K562 (cell line): ENCODE data around the gene CTAGE1. TPM values are rescaled to one million over a fixed set of nuclear protein-coding genes. Genes with fewer than 3 reads are reported as not detected.

ENCODE experiments used
- BCL6 ChIP-seq: fragments of 250-450 bp; sonication (Bioruptor Pico); IDR thresholded peaks from 2 replicates; pipeline ENCODE4 v1.4.0; 2020
- CBFB ChIP-seq: sonication (generic); formaldehyde crosslinking; IDR thresholded peaks from 2 replicates; pipeline ENCODE4 v1.4.0; 2020; ENCODE audit warnings: mild to moderate bottlenecking, missing genetic modification reagents
- CC2D1A ChIP-seq: fragments of 450-650 bp; IDR thresholded peaks from 2 replicates; pipeline ENCODE4 v1.6.1; 2017; ENCODE audit warnings: mild to moderate bottlenecking
- COPS2 ChIP-seq: fragments of 450-650 bp; conservative IDR thresholded peaks from 2 replicates; pipeline ENCODE4 v1.6.1; 2016; ENCODE audit warnings: mild to moderate bottlenecking, moderate library complexity
- CREBBP ChIP-seq: IDR thresholded peaks from one replicate; pipeline ENCODE4 v1.6.1; 2012; ENCODE audit warnings: low read depth, mild to moderate bottlenecking, control low read depth, inconsistent platforms, low read length
- CXXC5 ChIP-seq: fragments of 250-450 bp; sonication (Bioruptor Pico); IDR thresholded peaks from 2 replicates; pipeline ENCODE4 v1.8.0; 2022; ENCODE audit warnings: inconsistent platforms, mild to moderate bottlenecking, moderate library complexity
- DDX20 ChIP-seq: fragments of 450-650 bp; IDR thresholded peaks from 2 replicates; pipeline ENCODE4 v1.6.1; 2016; ENCODE audit warnings: missing genetic modification characterization, low read depth, mild to moderate bottlenecking, missing compliant biosample characterization, moderate library complexity
- DMBX1 ChIP-seq: fragments of 250-450 bp; sonication (Bioruptor Pico); IDR thresholded peaks from 2 replicates; pipeline ENCODE4 v1.8.0; 2022; ENCODE audit warnings: inconsistent platforms, mild to moderate bottlenecking, moderate library complexity, borderline replicate concordance
- FOS ChIP-seq: IDR thresholded peaks from 3 replicates; pipeline ENCODE4 v1.6.1; 2011; ENCODE audit not compliant: insufficient read length; ENCODE audit errors: extremely low read depth
- FOXM1 ChIP-seq, 2 experiments: fragments of 450-650 bp in 1 of 2; sonication (generic) in 1 of 2; formaldehyde crosslinking in 1 of 2; IDR thresholded peaks; 2 replicates each; pipeline versions ENCODE4 v1.6.1 to v1.9.0; 2017 to 2022; ENCODE audit warnings: low read depth in 2 of 2, mild to moderate bottlenecking in 2 of 2, missing genetic modification reagents in 1 of 2, moderate library complexity in 1 of 2
- GABPA ChIP-seq: fragments of 200-800 bp; sonication (Bioruptor generic); conservative IDR thresholded peaks from 2 replicates; pipeline ENCODE4 v1.6.1; 2016; ENCODE audit warnings: low read depth, missing genetic modification characterization, missing compliant biosample characterization
- KAT7 ChIP-seq: sonication (generic); formaldehyde crosslinking; IDR thresholded peaks from 2 replicates; pipeline ENCODE4 v1.8.0; 2022; ENCODE audit warnings: missing genetic modification reagents, mild to moderate bottlenecking, borderline replicate concordance
- MTA3 ChIP-seq: fragments of 450-650 bp; formaldehyde crosslinking; IDR thresholded peaks from 2 replicates; pipeline ENCODE4 v1.6.1; 2017; ENCODE audit warnings: mild to moderate bottlenecking, borderline replicate concordance
- RAD21 ChIP-seq, 2 experiments: fragments of 250-450 bp in 1 of 2; fragments of 450-650 bp in 1 of 2; sonication (Bioruptor Pico) in 1 of 2; formaldehyde crosslinking in 1 of 2; IDR thresholded peaks in 1 of 2; conservative IDR thresholded peaks in 1 of 2; 2 replicates each; pipeline versions ENCODE4 v1.4.0 to v1.8.0; 2020 to 2022; ENCODE audit warnings: mild to moderate bottlenecking in 2 of 2, moderate library complexity in 1 of 2
- RBM25 ChIP-seq: fragments of 200-400 bp; formaldehyde crosslinking; IDR thresholded peaks from 2 replicates; pipeline ENCODE4 v1.6.1; 2018; ENCODE audit warnings: low read length, low read depth, moderate library complexity; ENCODE audit not compliant: severe bottlenecking
- SMARCA4 ChIP-seq: fragments of 450-650 bp; IDR thresholded peaks from 2 replicates; pipeline ENCODE4 v1.6.1; 2016
- SMARCC2 ChIP-seq: fragments of 450-650 bp; IDR thresholded peaks from 2 replicates; pipeline ENCODE4 v1.6.1; 2017; ENCODE audit warnings: antibody characterized with exemption, moderate library complexity, mild to moderate bottlenecking, low read depth
- SRSF7 ChIP-seq: fragments of 200-400 bp; formaldehyde crosslinking; optimal IDR thresholded peaks from 2 replicates; pipeline ENCODE3; 2017; ENCODE audit warnings: mild to moderate bottlenecking, low read depth, low read length
- STAT5B ChIP-seq: fragments of 250-450 bp; sonication (Bioruptor Pico); IDR thresholded peaks from 2 replicates; pipeline ENCODE4 v1.8.0; 2021; ENCODE audit warnings: mild to moderate bottlenecking, inconsistent platforms
- TBP ChIP-seq: optimal IDR thresholded peaks from 2 replicates; pipeline ENCODE3; 2011; ENCODE audit warnings: low read depth, low read length, improper control_type of control experiment
- U2AF2 ChIP-seq: fragments of 200-400 bp; formaldehyde crosslinking; optimal IDR thresholded peaks from 2 replicates; pipeline ENCODE3; 2017; ENCODE audit warnings: low read depth, mild to moderate bottlenecking, low read length
- ZNF121 ChIP-seq: sonication (generic); formaldehyde crosslinking; conservative IDR thresholded peaks from 2 replicates; pipeline ENCODE4 v1.8.0; 2022; ENCODE audit warnings: missing genetic modification reagents
- ZNF217 ChIP-seq: sonication (generic); formaldehyde crosslinking; IDR thresholded peaks from 2 replicates; pipeline ENCODE4 v1.8.0; 2022; ENCODE audit warnings: mild to moderate bottlenecking, missing genetic modification reagents
- ZNF354B ChIP-seq: fragments of 250-450 bp; sonication (Bioruptor Pico); IDR thresholded peaks from 2 replicates; pipeline ENCODE4 v1.4.0; 2020
- ZNF764 ChIP-seq: fragments of 250-450 bp; sonication (Bioruptor Pico); IDR thresholded peaks from 2 replicates; pipeline ENCODE4 v1.4.0; 2020; ENCODE audit warnings: low read depth, mild to moderate bottlenecking, moderate library complexity
- ZNF778 ChIP-seq: fragments of 450-650 bp; formaldehyde crosslinking; IDR thresholded peaks from 2 replicates; pipeline ENCODE4 v1.4.0; 2020; ENCODE audit warnings: mild to moderate bottlenecking, moderate library complexity
- polyA plus RNA-seq, 8 experiments: library from polyadenylated mRNA; depleted of rRNA in 4 of 8; stranded (reverse) in 5 of 8; unstranded in 3 of 8; fragments of >200 nt; fragmentation: Nextera tagmentation in 2 of 8; fragmentation: Illumina TruSeq in 1 of 8; extraction: Ambion mirVana in 2 of 8; extraction: Trizol in 1 of 8; gene quantifications; 2 replicates each; pipeline versions ENCODE4 v1.2.1 to v1.2.3, GENCODE V29; 2011 to 2014; ENCODE audit warnings: inconsistent platforms in 1 of 8, missing spikeins in 1 of 8
- total RNA-seq, 7 experiments: library from RNA; depleted of rRNA in 6 of 7; stranded (reverse); fragments of >200 nt in 6 of 7; fragmentation: Illumina TruSeq in 2 of 7; extraction: Trizol in 2 of 7; gene quantifications; 2 replicates each; pipeline versions ENCODE4 v1.2.1 to v1.2.3, GENCODE V29; 2011 to 2021; ENCODE audit warnings: low replicate concordance in 1 of 7

The CTAGE1 gene
- total and polyA plus RNA-seq, 9 of the 15 experiments (the other 6 are each of a cell fraction or from before 2014, with no cell fraction given): not detected

DNA sequence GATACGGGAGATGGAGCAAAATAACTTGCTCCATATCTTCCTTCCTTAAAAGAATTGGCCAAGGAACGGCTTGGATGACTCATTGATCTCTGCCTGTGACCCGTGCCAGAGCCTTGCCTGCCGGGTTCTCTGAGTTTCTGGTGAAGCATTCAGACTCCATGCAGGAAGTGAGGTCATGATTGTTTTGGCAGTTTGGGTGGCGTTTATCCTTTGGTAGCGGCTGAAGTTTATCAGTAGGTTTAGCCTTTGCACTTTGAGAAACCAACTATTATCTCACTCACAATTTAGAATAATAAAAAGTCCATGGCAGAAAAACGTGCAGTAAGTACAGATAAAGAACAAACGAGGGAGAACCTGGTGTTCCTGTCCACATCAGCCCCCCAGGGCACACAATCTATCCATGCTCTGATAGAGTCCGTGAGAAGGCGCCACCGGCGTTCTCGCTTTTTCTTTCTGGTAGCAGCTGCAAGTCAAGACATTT is 15.0 kb upstream of the CTAGE1 start (continued):
- no peak for TF ChIP-seq U2AF2
- no peak for TF ChIP-seq SRSF7
- TF ChIP-seq CC2D1A: no peak
- TF ChIP-seq FOS: no peak
- TF ChIP-seq BCL6 (CRISPR knock-in tag): no peak
- no peak for TF ChIP-seq ZNF778 (CRISPR knock-in tag)
- TF ChIP-seq STAT5B (CRISPR knock-in tag): no peak
- TF ChIP-seq DDX20: no peak
- TF ChIP-seq CBFB (CRISPR knock-in tag): no peak
- TF ChIP-seq RBM25: no peak
- TF ChIP-seq ZNF217 (CRISPR knock-in tag): no peak
- TF ChIP-seq ZNF121: no peak
- no peak for TF ChIP-seq FOXM1 (IDR thresholded peaks at IDR 0.05; ENCODE audit: low read depth)
- TF ChIP-seq FOXM1 (CRISPR knock-in tag; IDR thresholded peaks at IDR 0.05; ENCODE audit: low read depth): no peak
- TF ChIP-seq ZNF764 (CRISPR knock-in tag): no peak
- peak; percentile 75 for TF ChIP-seq GABPA
- no peak for TF ChIP-seq KAT7
- TF ChIP-seq ZNF354B: no peak
- TF ChIP-seq SMARCC2: peak; percentile 65
- no peak for TF ChIP-seq CREBBP
- no peak for TF ChIP-seq RAD21 (CRISPR knock-in tag; conservative IDR thresholded peaks at IDR 0.05 in 1 of 2, IDR thresholded peaks at IDR 0.05 in 1 of 2)
- TF ChIP-seq SMARCA4: peak; percentile 74
- 0 out of 2 replicates have a peak, but pooled peaks have one; percentile 34 for TF ChIP-seq MTA3
- no peak for TF ChIP-seq TBP
- peak; percentile 39; the same call in 1 of the 2 replicates for TF ChIP-seq CXXC5
- TF ChIP-seq DMBX1 (CRISPR knock-in tag): no peak
- TF ChIP-seq COPS2: no peak
